GM10248 (cell line): Measurements from ENCODE around the gene SLC27A3.

Source experiments
- CTCF ChIA-PET: fragments of 300-600 bp; sonication (Branson Sonifier 250); formaldehyde crosslinking; extraction: SDS; loops from one replicate; lab custom pipeline; 2021; ENCODE audit warnings: antibody characterized with exemption; lab: Yijun Ruan, JAX
- POLR2A ChIA-PET: fragments of 350-650 bp; sonication (Branson Sonifier 250); formaldehyde crosslinking; extraction: SDS; loops from one replicate; lab custom pipeline; 2020; ENCODE audit warnings: antibody characterized with exemption; lab: Yijun Ruan, JAX
- DNase-seq: peaks from one replicate; pipeline ENCODE4 v3.0.0; 2012; ENCODE audit errors: extremely low spot score
- CTCF ChIP-seq: IDR thresholded peaks from 2 replicates; pipeline ENCODE4 v1.5.1; 2012; ENCODE audit warnings: mild to moderate bottlenecking, low read depth; ENCODE audit errors: extremely low read depth, missing control alignments, control extremely low read depth

The SLC27A3 gene, protein sequence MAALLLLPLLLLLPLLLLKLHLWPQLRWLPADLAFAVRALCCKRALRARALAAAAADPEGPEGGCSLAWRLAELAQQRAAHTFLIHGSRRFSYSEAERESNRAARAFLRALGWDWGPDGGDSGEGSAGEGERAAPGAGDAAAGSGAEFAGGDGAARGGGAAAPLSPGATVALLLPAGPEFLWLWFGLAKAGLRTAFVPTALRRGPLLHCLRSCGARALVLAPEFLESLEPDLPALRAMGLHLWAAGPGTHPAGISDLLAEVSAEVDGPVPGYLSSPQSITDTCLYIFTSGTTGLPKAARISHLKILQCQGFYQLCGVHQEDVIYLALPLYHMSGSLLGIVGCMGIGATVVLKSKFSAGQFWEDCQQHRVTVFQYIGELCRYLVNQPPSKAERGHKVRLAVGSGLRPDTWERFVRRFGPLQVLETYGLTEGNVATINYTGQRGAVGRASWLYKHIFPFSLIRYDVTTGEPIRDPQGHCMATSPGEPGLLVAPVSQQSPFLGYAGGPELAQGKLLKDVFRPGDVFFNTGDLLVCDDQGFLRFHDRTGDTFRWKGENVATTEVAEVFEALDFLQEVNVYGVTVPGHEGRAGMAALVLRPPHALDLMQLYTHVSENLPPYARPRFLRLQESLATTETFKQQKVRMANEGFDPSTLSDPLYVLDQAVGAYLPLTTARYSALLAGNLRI

GRCh38 chr1:153774780-153775457, at the start of gene SLC27A3:
TSS of gene SLC27A3 (plus strand) at chr1:153775407. CDS start at chr1:153775498, 91 bp downstream.
- ChIA-PET POLR2A (no interaction called here), CTCF (interaction anchor here (1.1 to 3.5 kb wide), 4 partner anchors 12 to 212 kb away, joined by 3 to 18 read pairs (median 6); partner anchors contain the start of genes CREB3L4 and RAB13)
- DNase-seq: no peak
- no peak for TF ChIP-seq CTCF

- ChIA-PET CTCF (interaction anchor here (0.6 to 1.6 kb wide), 7 partner anchors 11 to 56 kb away, joined by 3 to 5 read pairs (median 4); no protein-coding TSS in a partner anchor), POLR2A (interaction anchor here (0.5 to 0.6 kb wide), 3 partner anchors 11 to 187 kb away, joined by 3 to 5 read pairs (median 3); no protein-coding TSS in a partner anchor)
- peak; percentile 99 for DNase-seq
- no peak for TF ChIP-seq CTCF
These were observed 47.5 kb upstream of the SLC27A3 start, which contains the start of gene INTS3 for GRCh38 chr1:153727463-153728304. TSS of gene INTS3 (plus strand) at chr1:153728050. CDS start at chr1:153728635, 585 bp downstream.

GRCh38 chr1:153728305-153729066, 46.7 kb upstream of the SLC27A3 start:
- POLR2A ChIA-PET: interaction anchor here (0.6 kb wide), 1 partner anchor 186 kb away, joined by 5 read pairs; no protein-coding TSS in a partner anchor
- CTCF ChIA-PET: interaction anchor here (1.0 to 1.6 kb wide), 2 partner anchors 20 to 56 kb away, joined by 4 to 5 read pairs; no protein-coding TSS in a partner anchor
- no peak for TF ChIP-seq CTCF
- DNase-seq: no peak

GRCh38 chr1:153730468-153730988, 44.7 kb upstream of the SLC27A3 start:
- DNase-seq: no peak
- no peak for TF ChIP-seq CTCF
- ChIA-PET POLR2A (no interaction called here), CTCF (interaction anchor here (1.0 to 1.5 kb wide), 4 partner anchors 12 to 216 kb away, joined by 3 to 4 read pairs (median 4); partner anchors contain the start of gene DENND4B)

DNA sequence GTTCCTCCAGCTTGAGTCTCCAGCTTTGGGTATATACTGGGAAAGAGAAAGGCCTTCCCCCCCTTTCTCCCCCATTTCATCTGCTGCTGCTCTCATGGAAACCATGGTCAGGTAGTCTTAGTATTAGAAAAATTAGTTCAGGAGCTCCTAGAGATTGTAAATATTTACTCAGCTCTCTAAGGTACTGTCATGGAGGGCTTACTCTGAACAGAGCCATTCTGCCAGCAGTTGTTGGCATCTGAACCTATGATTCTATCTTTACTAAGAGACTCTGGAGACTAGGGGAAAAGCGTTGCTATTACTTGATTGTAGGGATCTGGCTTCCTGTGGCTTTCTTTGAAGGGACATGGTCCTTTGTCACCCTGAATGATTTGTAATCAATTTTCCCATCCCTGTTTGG, 41.2 kb upstream of the SLC27A3 start:
- TF ChIP-seq CTCF: no peak
- ChIA-PET POLR2A (interaction anchor here (0.8 to 1.3 kb wide), 4 partner anchors 10 to 257 kb away, joined by 3 to 5 read pairs (median 4); partner anchors contain the start of gene CHTOP), CTCF (interaction anchor here (1.3 to 3.9 kb wide), 6 partner anchors 10 to 62 kb away, joined by 4 to 27 read pairs (median 6); no protein-coding TSS in a partner anchor)
- no peak for DNase-seq
